Neural cell (in vitro differentiated cells): Measurements from ENCODE around the gene RYR2.
"Not testable (repeated sequence)": the region's sequence is repeated elsewhere in the genome, so short reads cannot be mapped to it uniquely, and the experiment has no call there.

Experiments
- EP300 ChIP-seq: fragments of 450-650 bp; conservative IDR thresholded peaks from 2 replicates; pipeline ENCODE4 v1.6.1; 2014; ENCODE audit warnings: antibody characterized with exemption, mild to moderate bottlenecking, moderate library complexity; ENCODE audit not compliant: poor library complexity, severe bottlenecking
- EZH2 ChIP-seq: fragments of 200-600, 300-800 bp; shearing (Covaris generic), sonication (generic); IDR thresholded peaks from 2 replicates; pipeline ENCODE4 v1.6.1; 2014; ENCODE audit warnings: antibody characterized with exemption, low read length, borderline replicate concordance, mild to moderate bottlenecking; ENCODE audit not compliant: insufficient read depth, poor library complexity, severe bottlenecking
- RAD21 ChIP-seq: fragments of 450-650 bp; conservative IDR thresholded peaks from 2 replicates; pipeline ENCODE4 v1.6.1; 2014; ENCODE audit warnings: antibody characterized with exemption, mild to moderate bottlenecking, moderate library complexity
- SMC3 ChIP-seq: fragments of 450-650 bp; conservative IDR thresholded peaks from 2 replicates; pipeline ENCODE4 v1.6.1; 2014; ENCODE audit warnings: antibody characterized with exemption, mild to moderate bottlenecking, moderate library complexity; ENCODE audit not compliant: poor library complexity
- TF ChIP-seq, protein P1 (sequence below): fragments of 450-650 bp; IDR thresholded peaks from 2 replicates; pipeline ENCODE4 v1.5.1; 2014; ENCODE audit warnings: antibody characterized with exemption, mild to moderate bottlenecking, moderate library complexity; ENCODE audit not compliant: poor library complexity, severe bottlenecking

DNA sequence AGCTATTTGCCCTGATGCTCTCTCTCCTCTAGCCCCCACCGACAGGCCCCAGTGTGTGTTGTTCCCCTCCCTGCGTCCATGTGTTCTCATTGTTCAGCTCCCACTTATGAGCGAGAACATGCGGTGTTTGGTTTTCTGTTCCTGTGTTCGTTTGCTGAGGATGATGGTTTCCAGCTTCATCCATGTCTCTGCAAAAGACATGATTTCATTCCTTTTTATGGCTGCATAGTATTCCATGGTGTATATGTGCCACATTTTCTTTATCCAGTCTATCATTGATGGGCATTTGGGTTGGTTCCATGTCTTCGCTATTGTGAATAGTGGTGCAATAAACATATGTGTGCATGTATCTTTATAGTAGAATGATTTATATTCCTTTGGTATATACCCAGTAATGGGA, 110.0 kb downstream of the RYR2 start:
- not testable (repeated sequence) for TF ChIP-seq EP300, SMC3, RAD21, EZH2
- TF ChIP-seq, protein P1, sequence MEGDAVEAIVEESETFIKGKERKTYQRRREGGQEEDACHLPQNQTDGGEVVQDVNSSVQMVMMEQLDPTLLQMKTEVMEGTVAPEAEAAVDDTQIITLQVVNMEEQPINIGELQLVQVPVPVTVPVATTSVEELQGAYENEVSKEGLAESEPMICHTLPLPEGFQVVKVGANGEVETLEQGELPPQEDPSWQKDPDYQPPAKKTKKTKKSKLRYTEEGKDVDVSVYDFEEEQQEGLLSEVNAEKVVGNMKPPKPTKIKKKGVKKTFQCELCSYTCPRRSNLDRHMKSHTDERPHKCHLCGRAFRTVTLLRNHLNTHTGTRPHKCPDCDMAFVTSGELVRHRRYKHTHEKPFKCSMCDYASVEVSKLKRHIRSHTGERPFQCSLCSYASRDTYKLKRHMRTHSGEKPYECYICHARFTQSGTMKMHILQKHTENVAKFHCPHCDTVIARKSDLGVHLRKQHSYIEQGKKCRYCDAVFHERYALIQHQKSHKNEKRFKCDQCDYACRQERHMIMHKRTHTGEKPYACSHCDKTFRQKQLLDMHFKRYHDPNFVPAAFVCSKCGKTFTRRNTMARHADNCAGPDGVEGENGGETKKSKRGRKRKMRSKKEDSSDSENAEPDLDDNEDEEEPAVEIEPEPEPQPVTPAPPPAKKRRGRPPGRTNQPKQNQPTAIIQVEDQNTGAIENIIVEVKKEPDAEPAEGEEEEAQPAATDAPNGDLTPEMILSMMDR, result not testable (repeated sequence)
